GM12873 (cell line): ENCODE measurements around the gene NKAIN2.

Source experiments
- TF ChIP-seq, protein P1 (sequence below): IDR thresholded peaks from 2 replicates; pipeline ENCODE4 v1.5.1; 2012; ENCODE audit warnings: low read depth, mild to moderate bottlenecking, moderate library complexity, low read length, control low read depth; ENCODE audit not compliant: insufficient read depth; ENCODE audit errors: missing control alignments

The NKAIN2 gene

DNA sequence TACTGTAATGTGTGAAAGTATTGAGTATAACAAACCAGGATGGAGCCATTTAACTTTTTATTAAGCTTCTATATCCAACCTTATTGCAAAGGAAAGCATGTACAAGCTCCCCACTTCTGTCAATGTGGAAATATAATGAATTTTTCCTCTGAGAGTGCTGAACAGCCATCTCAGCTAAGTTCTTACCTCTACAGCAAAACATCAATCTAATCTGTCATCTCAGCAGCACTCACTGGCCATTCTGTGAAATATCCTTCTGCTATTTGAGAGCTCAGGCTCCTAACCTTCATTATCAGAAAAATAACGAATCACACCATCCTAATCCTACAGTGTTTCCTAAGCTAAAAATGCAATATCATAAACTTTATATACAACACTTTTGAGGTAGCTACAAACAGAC, 964.6 kb downstream of the NKAIN2 start:
- TF ChIP-seq, protein P1, sequence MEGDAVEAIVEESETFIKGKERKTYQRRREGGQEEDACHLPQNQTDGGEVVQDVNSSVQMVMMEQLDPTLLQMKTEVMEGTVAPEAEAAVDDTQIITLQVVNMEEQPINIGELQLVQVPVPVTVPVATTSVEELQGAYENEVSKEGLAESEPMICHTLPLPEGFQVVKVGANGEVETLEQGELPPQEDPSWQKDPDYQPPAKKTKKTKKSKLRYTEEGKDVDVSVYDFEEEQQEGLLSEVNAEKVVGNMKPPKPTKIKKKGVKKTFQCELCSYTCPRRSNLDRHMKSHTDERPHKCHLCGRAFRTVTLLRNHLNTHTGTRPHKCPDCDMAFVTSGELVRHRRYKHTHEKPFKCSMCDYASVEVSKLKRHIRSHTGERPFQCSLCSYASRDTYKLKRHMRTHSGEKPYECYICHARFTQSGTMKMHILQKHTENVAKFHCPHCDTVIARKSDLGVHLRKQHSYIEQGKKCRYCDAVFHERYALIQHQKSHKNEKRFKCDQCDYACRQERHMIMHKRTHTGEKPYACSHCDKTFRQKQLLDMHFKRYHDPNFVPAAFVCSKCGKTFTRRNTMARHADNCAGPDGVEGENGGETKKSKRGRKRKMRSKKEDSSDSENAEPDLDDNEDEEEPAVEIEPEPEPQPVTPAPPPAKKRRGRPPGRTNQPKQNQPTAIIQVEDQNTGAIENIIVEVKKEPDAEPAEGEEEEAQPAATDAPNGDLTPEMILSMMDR: no peak

DNA sequence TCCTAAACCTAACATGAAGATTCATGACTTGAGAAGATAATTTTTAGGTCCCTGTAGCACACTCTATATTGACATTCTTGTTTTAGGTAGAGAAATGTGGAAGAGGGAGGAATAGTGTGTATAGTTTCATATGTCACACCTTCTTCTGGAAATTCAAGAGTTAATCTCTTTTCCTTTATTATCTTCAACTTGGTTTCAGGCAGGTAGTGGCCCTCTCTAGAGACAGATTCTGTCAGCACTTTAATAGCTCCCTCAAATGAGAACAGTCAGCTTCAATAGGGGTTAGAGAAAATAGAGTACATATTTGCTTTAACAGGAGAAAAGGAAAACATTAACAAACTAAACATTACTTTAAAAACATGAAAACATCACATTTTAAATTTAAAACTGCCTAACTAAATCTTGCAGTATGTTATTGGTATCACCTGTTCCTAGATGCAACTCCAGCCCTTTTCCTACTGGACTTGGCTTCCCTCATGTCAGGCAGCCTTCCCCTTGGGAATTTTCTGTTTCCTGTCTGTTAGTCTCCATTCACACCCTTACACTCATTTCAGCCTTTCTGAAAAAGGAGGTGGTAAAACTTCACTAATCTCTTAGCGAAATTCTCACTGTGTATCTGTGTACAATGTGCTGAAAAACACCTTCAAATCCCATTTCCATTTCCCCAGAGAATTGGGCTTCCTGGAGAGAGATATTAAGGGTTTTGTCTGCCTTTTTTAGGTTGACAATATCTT, 966.3 kb downstream of the NKAIN2 start:
- TF ChIP-seq, protein P1: no peak

DNA sequence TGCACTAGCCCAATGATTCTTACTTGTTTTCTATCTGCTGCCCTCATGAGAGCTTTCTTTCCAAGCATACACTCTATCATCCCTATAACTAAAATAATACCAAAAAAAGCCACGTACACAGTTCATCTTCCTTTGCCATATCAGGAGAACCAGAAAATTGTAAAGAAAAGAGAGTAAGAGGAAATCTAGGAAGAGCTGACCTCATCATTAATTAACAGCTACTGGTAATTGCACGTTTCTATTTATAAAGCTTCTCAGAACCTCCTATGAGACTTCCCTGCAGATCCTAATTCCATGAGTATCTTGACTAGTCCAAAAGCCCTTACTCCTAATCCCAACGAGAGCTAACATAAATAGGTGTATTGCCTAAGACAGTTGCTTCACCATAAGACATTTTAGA, 967.1 kb downstream of the NKAIN2 start:
- TF ChIP-seq, protein P1: no peak

DNA sequence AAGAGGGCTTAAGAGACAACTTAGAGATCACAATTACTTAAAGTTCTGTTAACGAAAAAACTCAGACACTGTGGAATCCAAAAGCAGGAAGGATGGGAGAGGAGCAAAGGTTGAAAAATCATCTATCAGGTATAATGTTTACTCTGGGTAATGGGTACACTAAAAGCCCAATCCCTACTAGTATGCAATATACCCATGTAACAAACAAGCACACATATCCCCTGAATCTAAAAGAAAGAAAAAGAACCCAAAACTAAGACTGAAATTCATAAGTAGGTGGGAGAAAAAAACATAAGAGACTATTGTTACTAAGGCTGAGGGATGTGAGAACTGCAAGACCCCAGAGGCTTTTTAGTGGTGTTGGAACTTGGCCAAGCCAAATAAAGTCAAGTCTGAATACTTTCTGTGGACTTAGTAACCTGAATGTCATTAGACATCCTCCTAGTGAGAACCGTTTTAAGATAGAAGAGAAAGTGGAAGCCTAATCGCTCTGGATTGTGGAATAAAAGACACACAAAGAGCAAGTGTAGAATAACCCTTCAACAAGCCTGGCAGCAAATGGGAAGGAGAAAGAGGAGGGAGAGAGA, 969.2 kb downstream of the NKAIN2 start:
- TF ChIP-seq, protein P1: no peak

DNA sequence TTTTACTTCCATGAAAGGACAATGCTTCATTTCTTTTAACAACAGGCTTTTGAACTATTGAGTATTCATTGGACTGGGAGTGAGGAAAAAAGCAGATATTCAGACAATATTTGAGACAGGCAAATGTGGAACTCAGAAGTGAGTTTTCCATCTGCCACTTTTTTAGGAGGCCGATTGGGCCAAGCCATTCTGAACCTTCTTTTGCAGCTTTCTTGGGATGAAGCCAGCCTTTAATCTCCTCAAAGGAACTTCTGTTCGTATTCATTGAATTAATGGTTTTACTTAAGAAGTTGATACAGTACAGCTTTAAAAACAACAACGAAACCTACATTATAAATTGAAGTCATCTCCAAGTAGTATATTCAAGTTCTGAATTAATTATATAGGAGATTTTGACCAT, 971.5 kb downstream of the NKAIN2 start:
- TF ChIP-seq, protein P1: no peak

DNA sequence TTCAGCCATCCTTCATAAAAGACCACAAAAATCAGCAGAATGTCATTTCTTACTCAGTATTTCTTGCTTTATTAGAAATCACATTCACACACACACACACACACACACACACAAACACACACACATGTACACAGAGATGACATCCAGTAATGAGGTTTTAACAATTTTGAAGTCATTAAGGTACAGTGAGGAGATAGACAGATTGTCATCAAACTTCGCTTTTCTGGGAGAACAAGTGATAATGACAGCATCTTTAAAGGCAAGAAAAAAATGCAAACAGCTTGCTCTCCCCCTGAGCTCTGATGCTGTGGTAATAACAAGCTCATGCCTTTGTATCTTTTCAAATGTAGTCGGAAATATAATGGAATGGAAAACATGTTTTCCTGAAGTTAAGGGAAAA, 974.2 kb downstream of the NKAIN2 start:
- TF ChIP-seq, protein P1: no peak

DNA sequence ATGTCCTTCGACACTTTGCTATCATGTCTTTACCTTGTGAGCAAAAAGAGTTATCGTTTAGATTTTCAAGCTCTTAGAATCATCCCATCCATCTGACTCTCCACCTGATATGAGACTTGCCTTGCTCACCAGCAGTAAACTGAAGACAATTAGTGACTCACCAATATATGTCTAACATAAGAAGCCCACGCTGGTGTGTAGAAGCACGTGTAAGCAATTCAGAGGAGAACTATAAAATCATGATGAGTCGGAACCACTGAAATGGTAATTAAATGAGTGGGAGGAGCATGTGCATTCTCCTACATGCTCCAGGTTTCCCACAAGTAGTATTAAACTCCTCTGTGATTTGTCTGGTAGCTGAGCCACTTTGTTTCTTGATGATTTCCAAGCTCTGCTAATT, 977.0 kb downstream of the NKAIN2 start:
- TF ChIP-seq, protein P1: no peak
